Measurements from ENCODE around the gene OR2T35. TPM values are rescaled to one million over a fixed set of nuclear protein-coding genes. Genes with fewer than 3 reads are reported as not detected.
A peak's percentile ranks its signal among the peaks of the same experiment; 100 is the strongest.
"Not testable (repeated sequence)": the region's sequence is repeated elsewhere in the genome, so short reads cannot be mapped to it uniquely, and the experiment has no call there.

OR2T35 gene
- not detected for polyA plus RNA-seq (2012; ENCODE audit: low read depth, missing spikeins)

- not testable (repeated sequence) for FAIRE-seq; DNase-seq (ENCODE audit: insufficient read length, low spot score)
Measured at GRCh38 chr1:248645178-248645577, at the start of gene OR2T35. Gene OR2T35, minus strand, starts transcription at chr1:248645278. Its CDS starts 6,020 bp downstream, at chr1:248639258.

- no peak for DNase-seq (ENCODE audit: insufficient read length, low spot score)
- no peak for FAIRE-seq
Measured at GRCh38 chr1:248691567-248692155, 46.6 kb upstream of the OR2T35 start.

GRCh38 chr1:248688527-248689298, 43.6 kb upstream of the OR2T35 start:
- DNase-seq (ENCODE audit: insufficient read length, low spot score) = no peak
- TF ChIP-seq PAX5 (IDR thresholded peaks at IDR 0.05; ENCODE audit: insufficient read depth, low read length, severe bottlenecking) = no peak
- peak; percentile 16; the same call in 1 of the 2 replicates for TF ChIP-seq SPI1 (IDR thresholded peaks at IDR 0.05; ENCODE audit: low read depth, low read length)
- no peak for FAIRE-seq

More at GRCh38 chr1:248691567-248692155, 46.6 kb upstream of the OR2T35 start:
- TF ChIP-seq PAX5 (IDR thresholded peaks at IDR 0.05; ENCODE audit: insufficient read depth, low read length, severe bottlenecking) (no peak), POLR2A (IDR thresholded peaks at IDR 0.05; ENCODE audit: low read depth, low read length) (no peak), SPI1 (IDR thresholded peaks at IDR 0.05; ENCODE audit: low read depth, low read length) (no peak), TAF1 (IDR thresholded peaks at IDR 0.05; ENCODE audit: low read depth, low read length) (no peak), POLR2AphosphoS5 (IDR thresholded peaks at IDR 0.05; ENCODE audit: low read depth, low read length) (no peak), POU2F2 (IDR thresholded peaks at IDR 0.05; ENCODE audit: low read depth, low read length) (no peak)

GRCh38 chr1:248686815-248687214, 41.7 kb upstream of the OR2T35 start:
- TF ChIP-seq POLR2A (IDR thresholded peaks at IDR 0.05; ENCODE audit: low read depth, low read length) (no peak), SPI1 (IDR thresholded peaks at IDR 0.05; ENCODE audit: low read depth, low read length) (peak; percentile 12; the same call in 1 of the 2 replicates)
- FAIRE-seq (no peak), DNase-seq (ENCODE audit: insufficient read length, low spot score) (no peak)

- no peak for DNase-seq (ENCODE audit: insufficient read length, low spot score)
Measured at GRCh38 chr1:248681651-248682050, 36.6 kb upstream of the OR2T35 start.

GRCh38 chr1:248670003-248670402, 24.9 kb upstream of the OR2T35 start:
- TF ChIP-seq POU2F2 (IDR thresholded peaks at IDR 0.05; ENCODE audit: low read depth, low read length) (no peak), SPI1 (IDR thresholded peaks at IDR 0.05; ENCODE audit: low read depth, low read length) (no peak), TAF1 (IDR thresholded peaks at IDR 0.05; ENCODE audit: low read depth, low read length) (no peak), PAX5 (IDR thresholded peaks at IDR 0.05; ENCODE audit: insufficient read depth, low read length, severe bottlenecking) (no peak), POLR2AphosphoS5 (IDR thresholded peaks at IDR 0.05; ENCODE audit: low read depth, low read length) (no peak), POLR2A (IDR thresholded peaks at IDR 0.05; ENCODE audit: low read depth, low read length) (no peak)
- FAIRE-seq = no peak
- no peak for DNase-seq (ENCODE audit: insufficient read length, low spot score)

More at GRCh38 chr1:248681651-248682050, 36.6 kb upstream of the OR2T35 start:
- TF ChIP-seq TAF1 (IDR thresholded peaks at IDR 0.05; ENCODE audit: low read depth, low read length) = no peak
- TF ChIP-seq POLR2A (IDR thresholded peaks at IDR 0.05; ENCODE audit: low read depth, low read length) = no peak
- TF ChIP-seq PAX5 (IDR thresholded peaks at IDR 0.05; ENCODE audit: insufficient read depth, low read length, severe bottlenecking) = no peak
- no peak for TF ChIP-seq POU2F2 (IDR thresholded peaks at IDR 0.05; ENCODE audit: low read depth, low read length)
- TF ChIP-seq POLR2AphosphoS5 (IDR thresholded peaks at IDR 0.05; ENCODE audit: low read depth, low read length) = no peak
- no peak for TF ChIP-seq SPI1 (IDR thresholded peaks at IDR 0.05; ENCODE audit: low read depth, low read length)
- no peak for FAIRE-seq

- FAIRE-seq = peak; percentile 99
- TF ChIP-seq SPI1 (IDR thresholded peaks at IDR 0.05; ENCODE audit: low read depth, low read length) = peak; percentile 87
- DNase-seq (ENCODE audit: insufficient read length, low spot score) = not testable (repeated sequence)
Measured at GRCh38 chr1:248663453-248664328, 18.6 kb upstream of the OR2T35 start.

GRCh38 chr1:248656797-248657196, 11.7 kb upstream of the OR2T35 start:
- FAIRE-seq = peak; percentile 90
- DNase-seq (ENCODE audit: insufficient read length, low spot score) = not testable (repeated sequence)

GRCh38 chr1:248655354-248655753, 10.3 kb upstream of the OR2T35 start, which contains the start of gene OR2T27:
Gene OR2T27, minus strand, starts transcription at chr1:248655528. Its CDS starts 4,644 bp downstream, at chr1:248650884.
- FAIRE-seq = peak; percentile 95
- DNase-seq (ENCODE audit: insufficient read length, low spot score) = not testable (repeated sequence)

- FAIRE-seq = peak; percentile 71
- DNase-seq (ENCODE audit: insufficient read length, low spot score) = not testable (repeated sequence)
Measured at GRCh38 chr1:248648770-248649536, 3.9 kb upstream of the OR2T35 start.

- DNase-seq (ENCODE audit: insufficient read length, low spot score) = not testable (repeated sequence)
- FAIRE-seq = peak; percentile 97
Measured at GRCh38 chr1:248642971-248643651, 2.0 kb downstream of the OR2T35 start.

GRCh38 chr1:248641583-248641982, 3.5 kb downstream of the OR2T35 start:
- DNase-seq (ENCODE audit: insufficient read length, low spot score) = not testable (repeated sequence)
- peak; percentile 97 for FAIRE-seq

GRCh38 chr1:248640906-248641305, 4.2 kb downstream of the OR2T35 start:
- not testable (repeated sequence) for DNase-seq (ENCODE audit: insufficient read length, low spot score)
- peak; percentile 82 for FAIRE-seq

GRCh38 chr1:248639652-248640051, 5.4 kb downstream of the OR2T35 start:
- not testable (repeated sequence) for DNase-seq (ENCODE audit: insufficient read length, low spot score)
- FAIRE-seq = peak; percentile 86

GRCh38 chr1:248636612-248637011, 8.5 kb downstream of the OR2T35 start:
- DNase-seq (ENCODE audit: insufficient read length, low spot score); FAIRE-seq: not testable (repeated sequence)

All from GM12891 (cell line).